ENCODE results near the gene PALD1.

DNA sequence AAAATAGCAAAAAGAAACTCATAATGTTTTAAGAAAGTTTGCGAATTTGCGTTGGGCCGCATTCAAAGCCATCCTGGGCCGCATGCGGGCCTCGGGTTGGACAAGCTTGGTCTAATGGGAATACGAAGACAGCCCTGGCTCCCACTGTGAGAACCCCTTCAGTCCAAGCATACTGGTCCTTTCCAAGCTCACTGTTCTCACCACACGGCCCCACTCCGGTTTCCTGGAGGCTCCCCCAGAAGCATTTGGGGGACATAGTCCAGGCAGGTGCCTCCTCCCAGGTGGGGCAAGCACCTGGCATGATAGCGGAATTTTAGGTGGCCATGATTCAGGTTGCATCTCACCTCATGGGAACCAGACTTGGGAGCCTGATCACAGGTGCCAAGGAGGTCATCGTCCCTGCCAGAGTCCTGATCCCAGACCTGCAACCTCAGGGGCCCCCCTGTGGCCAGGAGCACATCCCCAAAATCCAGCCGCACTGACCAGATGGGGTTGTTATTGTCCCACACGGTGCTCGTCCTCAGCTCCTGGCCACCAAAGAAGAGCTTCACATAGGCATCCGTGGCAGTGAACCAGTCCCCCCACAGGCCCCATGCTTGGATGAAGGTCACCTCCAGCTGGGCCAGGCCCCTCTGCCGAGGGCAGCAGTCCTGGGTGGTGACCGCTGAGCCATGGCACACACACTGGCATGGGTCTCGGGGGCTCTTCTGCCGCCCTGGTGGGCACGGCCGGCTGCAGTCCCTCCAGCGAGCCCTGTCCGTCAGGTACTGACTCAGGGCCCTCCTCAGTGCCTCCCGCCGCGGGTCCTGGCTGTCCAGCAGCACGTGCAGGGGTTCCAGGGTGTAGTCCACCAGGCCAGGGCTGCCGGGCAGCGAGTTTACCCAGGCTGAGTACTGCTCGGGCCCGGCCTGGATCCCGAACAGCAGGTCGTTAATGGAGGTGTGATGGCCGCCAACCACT is 119.6 kb downstream of the PALD1 start:
- TF ChIP-seq, protein P1, sequence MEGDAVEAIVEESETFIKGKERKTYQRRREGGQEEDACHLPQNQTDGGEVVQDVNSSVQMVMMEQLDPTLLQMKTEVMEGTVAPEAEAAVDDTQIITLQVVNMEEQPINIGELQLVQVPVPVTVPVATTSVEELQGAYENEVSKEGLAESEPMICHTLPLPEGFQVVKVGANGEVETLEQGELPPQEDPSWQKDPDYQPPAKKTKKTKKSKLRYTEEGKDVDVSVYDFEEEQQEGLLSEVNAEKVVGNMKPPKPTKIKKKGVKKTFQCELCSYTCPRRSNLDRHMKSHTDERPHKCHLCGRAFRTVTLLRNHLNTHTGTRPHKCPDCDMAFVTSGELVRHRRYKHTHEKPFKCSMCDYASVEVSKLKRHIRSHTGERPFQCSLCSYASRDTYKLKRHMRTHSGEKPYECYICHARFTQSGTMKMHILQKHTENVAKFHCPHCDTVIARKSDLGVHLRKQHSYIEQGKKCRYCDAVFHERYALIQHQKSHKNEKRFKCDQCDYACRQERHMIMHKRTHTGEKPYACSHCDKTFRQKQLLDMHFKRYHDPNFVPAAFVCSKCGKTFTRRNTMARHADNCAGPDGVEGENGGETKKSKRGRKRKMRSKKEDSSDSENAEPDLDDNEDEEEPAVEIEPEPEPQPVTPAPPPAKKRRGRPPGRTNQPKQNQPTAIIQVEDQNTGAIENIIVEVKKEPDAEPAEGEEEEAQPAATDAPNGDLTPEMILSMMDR (IDR thresholded peaks at IDR 0.05; ENCODE audit: insufficient read depth, low read depth, low read length), result no peak
- no peak for TF ChIP-seq EZH2 (IDR thresholded peaks at IDR 0.05; ENCODE audit: insufficient read depth, low read length)
